Measurements from ENCODE around the gene ARRDC4. TPM values are rescaled to one million over a fixed set of nuclear protein-coding genes. Genes with fewer than 3 reads are reported as not detected.
"Not testable (repeated sequence)": the region's sequence is repeated elsewhere in the genome, so short reads cannot be mapped to it uniquely, and the experiment has no call there.

ARRDC4 gene
- total and polyA plus RNA-seq, 2 experiments from 2014 or later = 16.9 to 35.3 TPM

GRCh38 chr15:97979140-97979520, 18.6 kb downstream of the ARRDC4 start:
- WGBS (ENCODE audit: low lambda C conversion rate, missing lambda C conversion rate) = 96% methylated on average over 2 of the region's 2 CpGs
- Histone ChIP-seq H3K36me3 (replicated peaks; ENCODE audit: insufficient read depth, low read depth) (no peaks in the 10 kb centered on the region), H3K79me2 (no peaks in the 10 kb centered on the region), H3K4me2 (no peak overlapping the region), H3K27ac (peak overlapping the region; percentile 14), H3K27me3 (no peaks in the 10 kb centered on the region), H4K20me1 (ENCODE audit: insufficient read depth, poor library complexity, severe bottlenecking) (no peaks in the 10 kb centered on the region), H3K9me2 (replicated peaks; ENCODE audit: insufficient read depth) (no peaks in the 10 kb centered on the region), H3K9me3 (ENCODE audit: low read depth) (no peaks in the 10 kb centered on the region), H3K4me1 (ENCODE audit: insufficient read depth) (peaks cover 10% of the 10 kb centered on the region), H2AFZ (no peak overlapping the region), H3K4me3 (no peak overlapping the region)
- TF ChIP-seq CTCF (IDR thresholded peaks at IDR 0.05; ENCODE audit: poor library complexity) (no peak), EZH2phosphoT487 (IDR thresholded peaks at IDR 0.05; ENCODE audit: low read depth, severe bottlenecking, unreplicated experiment) (no peak), EZH2 (IDR thresholded peaks at IDR 0.05; ENCODE audit: borderline replicate concordance) (no peak)
- no peak for DNase-seq (ENCODE audit: low spot score)

- Histone ChIP-seq H3K27me3 (no peaks in the 10 kb centered on the region), H3K79me2 (no peaks in the 10 kb centered on the region), H3K36me3 (replicated peaks; ENCODE audit: insufficient read depth, low read depth) (no peaks in the 10 kb centered on the region), H3K4me2 (no peak overlapping the region), H3K4me3 (no peak overlapping the region), H3K9me3 (ENCODE audit: low read depth) (no peaks in the 10 kb centered on the region), H3K4me1 (ENCODE audit: insufficient read depth) (peaks cover 10% of the 10 kb centered on the region), H3K9me2 (replicated peaks; ENCODE audit: insufficient read depth) (no peaks in the 10 kb centered on the region), H4K20me1 (ENCODE audit: insufficient read depth, poor library complexity, severe bottlenecking) (no peaks in the 10 kb centered on the region), H2AFZ (no peak overlapping the region), H3K27ac (no peak overlapping the region)
- TF ChIP-seq EZH2phosphoT487 (IDR thresholded peaks at IDR 0.05; ENCODE audit: low read depth, severe bottlenecking, unreplicated experiment) (no peak), CTCF (IDR thresholded peaks at IDR 0.05; ENCODE audit: poor library complexity) (no peak), EZH2 (IDR thresholded peaks at IDR 0.05; ENCODE audit: borderline replicate concordance) (no peak)
- DNase-seq (ENCODE audit: low spot score) = no peak
- WGBS (ENCODE audit: low lambda C conversion rate, missing lambda C conversion rate) = 94% methylated on average over 3 of the region's 3 CpGs
These were observed 20.6 kb downstream of the ARRDC4 start for GRCh38 chr15:97981058-97981457.

- H3K27ac ChIP-seq = no peak overlapping the region
- TF ChIP-seq EZH2phosphoT487 (IDR thresholded peaks at IDR 0.05; ENCODE audit: low read depth, severe bottlenecking, unreplicated experiment) = no peak
- TF ChIP-seq CTCF (IDR thresholded peaks at IDR 0.05; ENCODE audit: poor library complexity) = no peak
- no peak for TF ChIP-seq EZH2 (IDR thresholded peaks at IDR 0.05; ENCODE audit: borderline replicate concordance)
- H3K4me3 ChIP-seq = no peak overlapping the region
- no peak overlapping the region for H3K4me2 ChIP-seq
- 74% methylated on average over 1 of the region's 1 CpG for WGBS (ENCODE audit: low lambda C conversion rate, missing lambda C conversion rate)
- H3K9me3 ChIP-seq (ENCODE audit: low read depth) = no peaks in the 10 kb centered on the region
- no peaks in the 10 kb centered on the region for H3K9me2 ChIP-seq (replicated peaks; ENCODE audit: insufficient read depth)
- H4K20me1 ChIP-seq (ENCODE audit: insufficient read depth, poor library complexity, severe bottlenecking) = no peaks in the 10 kb centered on the region
- no peak overlapping the region for H2AFZ ChIP-seq
- H3K27me3 ChIP-seq = no peaks in the 10 kb centered on the region
- H3K4me1 ChIP-seq (ENCODE audit: insufficient read depth) = peaks cover 10% of the 10 kb centered on the region
- no peaks in the 10 kb centered on the region for H3K79me2 ChIP-seq
- no peak for DNase-seq (ENCODE audit: low spot score)
- H3K36me3 ChIP-seq (replicated peaks; ENCODE audit: insufficient read depth, low read depth) = no peaks in the 10 kb centered on the region
These were observed 21.3 kb downstream of the ARRDC4 start for GRCh38 chr15:97981758-97982157.

- Histone ChIP-seq H3K27ac (no peak overlapping the region), H4K20me1 (ENCODE audit: insufficient read depth, poor library complexity, severe bottlenecking) (no peaks in the 10 kb centered on the region), H3K27me3 (no peaks in the 10 kb centered on the region), H3K36me3 (replicated peaks; ENCODE audit: insufficient read depth, low read depth) (no peaks in the 10 kb centered on the region), H3K4me2 (no peak overlapping the region), H2AFZ (no peak overlapping the region), H3K4me3 (no peak overlapping the region), H3K9me2 (replicated peaks; ENCODE audit: insufficient read depth) (no peaks in the 10 kb centered on the region), H3K79me2 (no peaks in the 10 kb centered on the region), H3K4me1 (ENCODE audit: insufficient read depth) (peaks cover 3% of the 10 kb centered on the region), H3K9me3 (ENCODE audit: low read depth) (no peaks in the 10 kb centered on the region)
- TF ChIP-seq EZH2phosphoT487 (IDR thresholded peaks at IDR 0.05; ENCODE audit: low read depth, severe bottlenecking, unreplicated experiment) (no peak), CTCF (IDR thresholded peaks at IDR 0.05; ENCODE audit: poor library complexity) (no peak), EZH2 (IDR thresholded peaks at IDR 0.05; ENCODE audit: borderline replicate concordance) (no peak)
- 62% methylated on average over 1 of the region's 1 CpG for WGBS (ENCODE audit: low lambda C conversion rate, missing lambda C conversion rate)
- DNase-seq (ENCODE audit: low spot score) = no peak
These were observed 23.7 kb downstream of the ARRDC4 start for GRCh38 chr15:97984157-97984556.

- H3K4me1 ChIP-seq (ENCODE audit: insufficient read depth) = not testable (repeated sequence)
- WGBS (ENCODE audit: low lambda C conversion rate, missing lambda C conversion rate) = 89% methylated on average over 2 of the region's 2 CpGs
These were observed 25.5 kb downstream of the ARRDC4 start for GRCh38 chr15:97985979-97986378.

More at GRCh38 chr15:97985979-97986378, 25.5 kb downstream of the ARRDC4 start:
- not testable (repeated sequence) for H3K27me3 ChIP-seq; DNase-seq (ENCODE audit: low spot score); H3K36me3 ChIP-seq (replicated peaks; ENCODE audit: insufficient read depth, low read depth); H4K20me1 ChIP-seq (ENCODE audit: insufficient read depth, poor library complexity, severe bottlenecking); H3K4me3 ChIP-seq; H2AFZ ChIP-seq; H3K9me2 ChIP-seq (replicated peaks; ENCODE audit: insufficient read depth); H3K9me3 ChIP-seq (ENCODE audit: low read depth); H3K4me2 ChIP-seq; H3K79me2 ChIP-seq; H3K27ac ChIP-seq

Measured in hepatocyte (in vitro differentiated cells).